Left lung (tissue), 10 donors: ENCODE results near the gene WASHC3. TPM values are rescaled to one million over a fixed set of nuclear protein-coding genes. Genes with fewer than 3 reads are reported as not detected.

ENCODE experiments used
- ATAC-seq: fragments of 200-7000 bp; cut with Tn5 transposase; one replicate; pipeline ENCODE4 v1.9.1; 2020; ENCODE audit warnings: moderate library complexity
- DNase-seq, 4 donors: peaks; one replicate each; pipeline ENCODE4 v3.0.0-alpha.2; 2013 to 2020
- H3K27ac ChIP-seq, 2 donors: fragments of 200-600 bp; sonication (generic) in 1 of 2; one replicate each; pipeline versions ENCODE4 v1.5.0 to v1.8.0; 2020 to 2021
- H3K27me3 ChIP-seq, 2 donors: fragments of 200-600 bp; sonication (generic) in 1 of 2; one replicate each; pipeline versions ENCODE4 v1.5.0 to v1.8.0; 2020 to 2021
- H3K36me3 ChIP-seq, 2 donors: fragments of 200-600 bp; sonication (generic) in 1 of 2; one replicate each; pipeline versions ENCODE4 v1.5.0 to v1.8.0; 2020 to 2021
- H3K4me1 ChIP-seq, 2 donors: fragments of 200-600 bp; one replicate each; pipeline ENCODE4 v1.8.0; 2021
- H3K4me3 ChIP-seq, 2 donors: fragments of 200-600 bp; sonication (generic) in 1 of 2; one replicate each; pipeline versions ENCODE4 v1.5.0 to v1.8.0; 2020 to 2021; ENCODE audit warnings: mild to moderate bottlenecking in 1 of 2
- H3K9me3 ChIP-seq, 2 donors: fragments of 200-600 bp; sonication (generic) in 1 of 2; one replicate each; pipeline versions ENCODE4 v1.5.0 to v1.8.0; 2020 to 2021
- CTCF ChIP-seq, 2 donors: fragments of 200-600 bp; sonication (generic) in 1 of 2; IDR thresholded peaks; one replicate each; pipeline versions ENCODE4 v1.5.0 to v1.8.0; 2021; ENCODE audit warnings: antibody characterized with exemption in 2 of 2
- intact Hi-C, 2 donors: fragments of 100-400 bp; cut with DNase I; formaldehyde crosslinking; loops; one replicate each; pipeline versions ENCODE4 v1.11.2 to v1.14.2; 2022
- polyA plus RNA-seq, 6 donors: library from polyadenylated mRNA; unstranded; fragments of 120-200 nt; gene quantifications; one replicate each; pipeline ENCODE4 v1.2.1, GENCODE V29; 2013; ENCODE audit not compliant: insufficient read length in 6 of 6
- total RNA-seq, 2 donors: library from RNA; stranded (reverse); fragmentation: NEBNext Ultra II Directional; extraction: Animal tissue kit (Norgen Biotek cat#: 25700); gene quantifications; one replicate each; pipeline ENCODE4 v1.2.1, GENCODE V29; 2021
- donor health status: DM: no; HTN: yes; CAD: no.
- donor health status: DM: no; HTN: no; CAD: no.

Gene WASHC3
- total and polyA plus RNA-seq, 8 donors: 31.8 to 60.4 (median 49.7) TPM

- Histone ChIP-seq H3K36me3 (peaks cover 0 to 3% of the 10 kb centered on the region in 2 donors), H3K27me3 (no peaks in the 10 kb centered on the region), H3K4me3 (peak overlapping the region in 1 of 2 donors; percentile 84), H3K4me1 (peaks cover 6% of the 10 kb centered on the region in 2 donors), H3K9me3 (no peaks in the 10 kb centered on the region), H3K27ac (no peak overlapping the region)
- TF ChIP-seq CTCF (IDR thresholded peaks at IDR 0.05): no peak
- DNase-seq (no peak), ATAC-seq (no peak)
- intact Hi-C loops: no loop called here
Measured at GRCh38 chr12:102062419-102062806, 622 bp upstream of the WASHC3 start.

GRCh38 chr12:102061096-102061559 lies 663 bp downstream of the WASHC3 start:
- peak overlapping the region; percentile 87 to 89 for H3K27ac ChIP-seq
- H3K9me3 ChIP-seq: no peaks in the 10 kb centered on the region
- no peak for TF ChIP-seq CTCF (IDR thresholded peaks at IDR 0.05)
- ATAC-seq (peak; percentile 67), DNase-seq (peak in 2 of 4 donors; percentile 13 to 25)
- intact Hi-C loops: no loop called here
- no peaks in the 10 kb centered on the region for H3K27me3 ChIP-seq
- H3K36me3 ChIP-seq: peaks cover 0 to 10% of the 10 kb centered on the region in 2 donors
- H3K4me1 ChIP-seq: peaks cover 6% of the 10 kb centered on the region in 2 donors
- H3K4me3 ChIP-seq: peak overlapping the region; percentile 84 to 92

- no peak overlapping the region for H3K27ac ChIP-seq
- H3K36me3 ChIP-seq: peaks cover 0 to 27% of the 10 kb centered on the region in 2 donors
- H3K9me3 ChIP-seq: no peaks in the 10 kb centered on the region
- TF ChIP-seq CTCF (IDR thresholded peaks at IDR 0.05): no peak
- peaks cover 6% of the 10 kb centered on the region in 2 donors for H3K4me1 ChIP-seq
- H3K4me3 ChIP-seq: no peak overlapping the region
- ATAC-seq (no peak), DNase-seq (no peak)
- intact Hi-C loops: no loop called here
- no peaks in the 10 kb centered on the region for H3K27me3 ChIP-seq
Measured at GRCh38 chr12:102059343-102059742, 2.4 kb downstream of the WASHC3 start.

- no peak for DNase-seq
- no peaks in the 10 kb centered on the region for H3K9me3 ChIP-seq
- no peak overlapping the region for H3K27ac ChIP-seq
- intact Hi-C loops: no loop called here
- no peak for TF ChIP-seq CTCF (IDR thresholded peaks at IDR 0.05)
- H3K27me3 ChIP-seq: no peaks in the 10 kb centered on the region
- no peak overlapping the region for H3K4me3 ChIP-seq
- peaks cover 0 to 55% of the 10 kb centered on the region in 2 donors for H3K36me3 ChIP-seq
- H3K4me1 ChIP-seq: peaks cover 0 to 7% of the 10 kb centered on the region in 2 donors
- no peak for ATAC-seq
Measured at GRCh38 chr12:102054345-102054744, 7.4 kb downstream of the WASHC3 start.

- peak in 1 of 4 donors; percentile 35 for DNase-seq
- no peak overlapping the region for H3K4me3 ChIP-seq
- no peak for TF ChIP-seq CTCF (IDR thresholded peaks at IDR 0.05)
- no peaks in the 10 kb centered on the region for H3K27me3 ChIP-seq
- H3K36me3 ChIP-seq: peaks cover 0 to 65% of the 10 kb centered on the region in 2 donors
- H3K9me3 ChIP-seq: no peaks in the 10 kb centered on the region
- no peak overlapping the region for H3K27ac ChIP-seq
- no peak for ATAC-seq
- intact Hi-C loops: no loop called here
- H3K4me1 ChIP-seq: peaks cover 0 to 7% of the 10 kb centered on the region in 2 donors
Measured at GRCh38 chr12:102053062-102053349, 8.8 kb downstream of the WASHC3 start.
